GM23338 (cell line): Measurements from ENCODE around the gene TRIM44. TPM values are rescaled to one million over a fixed set of nuclear protein-coding genes. Genes with fewer than 3 reads are reported as not detected.

Experiments
- ATAC-seq: fragments of 200-7000 bp; cut with Tn5 transposase; 3 replicates; pipeline ENCODE4 v1.9.1; 2020
- DNase-seq: peaks from one replicate; pipeline ENCODE4 v3.0.0-alpha.2; 2015; ENCODE audit warnings: low spot score
- H2AFZ ChIP-seq: fragments of 200-600 bp; sonication (generic); 2 replicates; pipeline ENCODE4 v1.8.0; 2016; ENCODE audit warnings: antibody characterized with exemption, mild to moderate bottlenecking, moderate library complexity
- H3F3A ChIP-seq: fragments of 200-600 bp; sonication (generic); replicated peaks from 2 replicates; pipeline ENCODE4 v1.8.0; 2017; ENCODE audit warnings: antibody characterized with exemption, mixed run types, low read depth
- H3K27ac ChIP-seq: fragments of 200-600 bp; sonication (generic); 2 replicates; pipeline ENCODE4 v1.6.1; 2016; ENCODE audit warnings: low read depth
- H3K27me3 ChIP-seq: fragments of 200-600 bp; sonication (generic); 2 replicates; pipeline ENCODE4 v1.8.0; 2016; ENCODE audit warnings: mild to moderate bottlenecking, mixed run types, moderate library complexity; ENCODE audit not compliant: insufficient read depth
- H3K36me3 ChIP-seq: fragments of 200-600 bp; sonication (generic); 2 replicates; pipeline ENCODE4 v1.8.0; 2016; ENCODE audit warnings: mild to moderate bottlenecking; ENCODE audit not compliant: insufficient read depth
- H3K4me1 ChIP-seq: fragments of 200-600 bp; sonication (generic); 2 replicates; pipeline ENCODE4 v1.8.0; 2016; ENCODE audit warnings: mild to moderate bottlenecking, moderate library complexity; ENCODE audit not compliant: insufficient read depth
- H3K4me2 ChIP-seq: fragments of 200-600 bp; sonication (generic); 2 replicates; pipeline ENCODE4 v1.7.1; 2017; ENCODE audit warnings: mixed run types
- H3K4me3 ChIP-seq: fragments of 200-600 bp; sonication (generic); 2 replicates; pipeline ENCODE4 v1.6.1; 2016; ENCODE audit warnings: mixed run types
- H3K79me2 ChIP-seq: fragments of 200-600 bp; sonication (generic); replicated peaks from 2 replicates; pipeline ENCODE4 v1.8.0; 2017; ENCODE audit warnings: mild to moderate bottlenecking; ENCODE audit not compliant: insufficient read depth
- H3K9me2 ChIP-seq: fragments of 200-600 bp; sonication (generic); 2 replicates; pipeline ENCODE4 v1.8.0; 2017; ENCODE audit not compliant: insufficient read depth
- H4K20me1 ChIP-seq: fragments of 200-600 bp; sonication (generic); replicated peaks from 2 replicates; pipeline ENCODE4 v1.8.0; 2017; ENCODE audit warnings: mild to moderate bottlenecking; ENCODE audit not compliant: insufficient read depth
- H3K27ac Mint-ChIP-seq: 2 replicates; pipeline ENCODE4 v1.8.0; 2020; ENCODE audit warnings: inconsistent platforms, mild to moderate bottlenecking, moderate library complexity, mixed read lengths
- H3K27me3 Mint-ChIP-seq: 3 replicates; pipeline ENCODE4 v1.8.0; 2022; ENCODE audit warnings: low read depth, mild to moderate bottlenecking, moderate library complexity, mixed read lengths, inconsistent platforms; ENCODE audit not compliant: insufficient read depth, poor library complexity
- H3K36me3 Mint-ChIP-seq: 3 replicates; pipeline ENCODE4 v1.8.0; 2021; ENCODE audit warnings: low read depth, mild to moderate bottlenecking, inconsistent platforms, moderate library complexity, mixed read lengths
- H3K4me1 Mint-ChIP-seq: 3 replicates; pipeline ENCODE4 v1.8.0; 2020; ENCODE audit warnings: mild to moderate bottlenecking, inconsistent platforms, mixed read lengths
- H3K4me3 Mint-ChIP-seq: 3 replicates; pipeline ENCODE4 v1.8.0; 2021; ENCODE audit warnings: moderate library complexity, mild to moderate bottlenecking, inconsistent platforms, mixed read lengths
- H3K9me3 Mint-ChIP-seq: 3 replicates; pipeline ENCODE4 v1.8.0; 2020; ENCODE audit warnings: moderate library complexity, mild to moderate bottlenecking, inconsistent platforms, mixed read lengths
- CREB1 ChIP-seq: fragments of 250-450 bp; sonication (Bioruptor Pico); IDR thresholded peaks from 2 replicates; pipeline ENCODE4 v1.5.0; 2020; ENCODE audit warnings: low read depth, mild to moderate bottlenecking, moderate library complexity
- EZH2 ChIP-seq: fragments of 200-600 bp; sonication (generic); IDR thresholded peaks from one replicate; pipeline ENCODE4 v1.8.0; 2017; ENCODE audit warnings: antibody characterized with exemption, mild to moderate bottlenecking, low read depth; ENCODE audit not compliant: unreplicated experiment
- EZH2phosphoT487 ChIP-seq: fragments of 200-600 bp; sonication (generic); IDR thresholded peaks from one replicate; pipeline ENCODE4 v1.8.1; 2018; ENCODE audit warnings: antibody characterized with exemption; ENCODE audit not compliant: unreplicated experiment
- JUNB ChIP-seq: IDR thresholded peaks from one replicate; pipeline ENCODE4 v1.6.1; 2016; ENCODE audit warnings: antibody characterized with exemption; ENCODE audit not compliant: unreplicated experiment
- NANOG ChIP-seq: IDR thresholded peaks from 2 replicates; pipeline ENCODE4 v1.6.1; 2016; ENCODE audit warnings: antibody characterized with exemption, borderline replicate concordance
- POLR2AphosphoS5 ChIP-seq: IDR thresholded peaks from 2 replicates; pipeline ENCODE4 v1.6.1; 2016; ENCODE audit warnings: antibody characterized with exemption, low read depth
- STAT1 ChIP-seq: IDR thresholded peaks from one replicate; pipeline ENCODE4 v1.6.1; 2016; ENCODE audit warnings: antibody characterized with exemption; ENCODE audit not compliant: unreplicated experiment
- ZNF114 ChIP-seq: fragments of 250-450 bp; sonication (Bioruptor Pico); IDR thresholded peaks from 2 replicates; pipeline ENCODE4 v1.5.0; 2020; ENCODE audit warnings: mild to moderate bottlenecking, moderate library complexity
- ZNF331 ChIP-seq: fragments of 250-450 bp; sonication (Bioruptor Pico); IDR thresholded peaks from 2 replicates; pipeline ENCODE4 v1.5.0; 2020; ENCODE audit warnings: low read depth, mild to moderate bottlenecking, moderate library complexity
- polyA plus RNA-seq: library from polyadenylated mRNA; unstranded; fragments of >200 nt; fragmentation: Nextera tagmentation; extraction: Ambion mirVana; gene quantifications from 2 replicates; pipeline ENCODE4 v1.2.1, GENCODE V29; 2016
- total RNA-seq: library from RNA; depleted of rRNA; stranded (reverse); fragments of >200 nt; shearing (Covaris generic); gene quantifications from 2 replicates; pipeline ENCODE4 v1.2.3, GENCODE V29; 2014
- TF ChIP-seq, protein P1 (sequence below): fragments of 250-450 bp; sonication (Bioruptor Pico); IDR thresholded peaks from 2 replicates; pipeline ENCODE4 v1.5.0; 2020; ENCODE audit warnings: mild to moderate bottlenecking, moderate library complexity
- TF ChIP-seq, protein P2 (sequence below), 2 experiments: fragments of 200-600 bp in 1 of 2; sonication (generic) in 1 of 2; conservative IDR thresholded peaks; 2 replicates each; pipeline versions ENCODE4 v1.5.1 to v1.6.1; 2016 to 2017; ENCODE audit warnings: antibody characterized with exemption in 2 of 2, low read depth in 2 of 2, mild to moderate bottlenecking in 2 of 2, moderate library complexity in 1 of 2
- TF ChIP-seq, protein P3 (sequence below): IDR thresholded peaks from one replicate; pipeline ENCODE4 v1.6.1; 2018; ENCODE audit warnings: antibody characterized with exemption; ENCODE audit not compliant: unreplicated experiment
- TF ChIP-seq, protein P4 (sequence below): IDR thresholded peaks from 2 replicates; pipeline ENCODE4 v1.6.1; 2016; ENCODE audit warnings: antibody characterized with exemption

Gene TRIM44
- total and polyA plus RNA-seq, 2 experiments from 2014 or later, result 10.3 to 10.4 TPM

DNA sequence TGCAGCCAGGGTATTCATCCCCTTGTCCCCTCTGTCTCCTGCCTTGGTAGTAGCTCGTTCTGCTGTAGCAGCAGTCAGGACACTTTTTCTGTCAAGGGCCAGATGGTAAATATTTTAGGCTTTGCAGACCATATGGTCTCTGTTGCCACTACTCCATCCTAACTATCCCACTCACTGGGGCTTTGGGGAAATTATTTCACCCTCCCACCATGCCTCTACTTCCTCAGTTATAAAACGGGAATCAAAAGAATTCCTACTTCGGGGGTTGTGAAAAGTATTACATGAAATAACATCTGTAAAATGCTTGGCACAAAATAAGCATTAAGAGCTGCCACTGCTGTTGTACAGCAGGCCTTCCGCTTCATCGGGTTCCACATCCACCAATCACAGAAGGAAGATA, 191.4 kb downstream of the TRIM44 start:
- Histone ChIP-seq H3K4me3 (no peak overlapping the region), H3K4me2 (no peak overlapping the region), H3K36me3 (no peaks in the 10 kb centered on the region), H3F3A (no peaks in the 10 kb centered on the region), H3K9me2 (peaks cover 5% of the 10 kb centered on the region), H3K27ac (no peak overlapping the region), H4K20me1 (no peaks in the 10 kb centered on the region), H3K27me3 (no peaks in the 10 kb centered on the region), H3K4me1 (0 out of 2 replicates have a peak, but pooled peaks cover 3% of the 10 kb centered on the region), H2AFZ (no peak overlapping the region), H3K79me2 (no peaks in the 10 kb centered on the region)
- Mint-ChIP-seq H3K9me3 (no peaks in the 10 kb centered on the region), H3K36me3 (no peaks in the 10 kb centered on the region), H3K27me3 (peaks cover 2% of the 10 kb centered on the region), H3K27ac (no peak overlapping the region), H3K4me1 (peaks cover 3% of the 10 kb centered on the region; the same call in 2 of the 3 replicates), H3K4me3 (no peak overlapping the region)
- ATAC-seq, result no peak
- no peak for DNase-seq
- TF ChIP-seq, protein P1, sequence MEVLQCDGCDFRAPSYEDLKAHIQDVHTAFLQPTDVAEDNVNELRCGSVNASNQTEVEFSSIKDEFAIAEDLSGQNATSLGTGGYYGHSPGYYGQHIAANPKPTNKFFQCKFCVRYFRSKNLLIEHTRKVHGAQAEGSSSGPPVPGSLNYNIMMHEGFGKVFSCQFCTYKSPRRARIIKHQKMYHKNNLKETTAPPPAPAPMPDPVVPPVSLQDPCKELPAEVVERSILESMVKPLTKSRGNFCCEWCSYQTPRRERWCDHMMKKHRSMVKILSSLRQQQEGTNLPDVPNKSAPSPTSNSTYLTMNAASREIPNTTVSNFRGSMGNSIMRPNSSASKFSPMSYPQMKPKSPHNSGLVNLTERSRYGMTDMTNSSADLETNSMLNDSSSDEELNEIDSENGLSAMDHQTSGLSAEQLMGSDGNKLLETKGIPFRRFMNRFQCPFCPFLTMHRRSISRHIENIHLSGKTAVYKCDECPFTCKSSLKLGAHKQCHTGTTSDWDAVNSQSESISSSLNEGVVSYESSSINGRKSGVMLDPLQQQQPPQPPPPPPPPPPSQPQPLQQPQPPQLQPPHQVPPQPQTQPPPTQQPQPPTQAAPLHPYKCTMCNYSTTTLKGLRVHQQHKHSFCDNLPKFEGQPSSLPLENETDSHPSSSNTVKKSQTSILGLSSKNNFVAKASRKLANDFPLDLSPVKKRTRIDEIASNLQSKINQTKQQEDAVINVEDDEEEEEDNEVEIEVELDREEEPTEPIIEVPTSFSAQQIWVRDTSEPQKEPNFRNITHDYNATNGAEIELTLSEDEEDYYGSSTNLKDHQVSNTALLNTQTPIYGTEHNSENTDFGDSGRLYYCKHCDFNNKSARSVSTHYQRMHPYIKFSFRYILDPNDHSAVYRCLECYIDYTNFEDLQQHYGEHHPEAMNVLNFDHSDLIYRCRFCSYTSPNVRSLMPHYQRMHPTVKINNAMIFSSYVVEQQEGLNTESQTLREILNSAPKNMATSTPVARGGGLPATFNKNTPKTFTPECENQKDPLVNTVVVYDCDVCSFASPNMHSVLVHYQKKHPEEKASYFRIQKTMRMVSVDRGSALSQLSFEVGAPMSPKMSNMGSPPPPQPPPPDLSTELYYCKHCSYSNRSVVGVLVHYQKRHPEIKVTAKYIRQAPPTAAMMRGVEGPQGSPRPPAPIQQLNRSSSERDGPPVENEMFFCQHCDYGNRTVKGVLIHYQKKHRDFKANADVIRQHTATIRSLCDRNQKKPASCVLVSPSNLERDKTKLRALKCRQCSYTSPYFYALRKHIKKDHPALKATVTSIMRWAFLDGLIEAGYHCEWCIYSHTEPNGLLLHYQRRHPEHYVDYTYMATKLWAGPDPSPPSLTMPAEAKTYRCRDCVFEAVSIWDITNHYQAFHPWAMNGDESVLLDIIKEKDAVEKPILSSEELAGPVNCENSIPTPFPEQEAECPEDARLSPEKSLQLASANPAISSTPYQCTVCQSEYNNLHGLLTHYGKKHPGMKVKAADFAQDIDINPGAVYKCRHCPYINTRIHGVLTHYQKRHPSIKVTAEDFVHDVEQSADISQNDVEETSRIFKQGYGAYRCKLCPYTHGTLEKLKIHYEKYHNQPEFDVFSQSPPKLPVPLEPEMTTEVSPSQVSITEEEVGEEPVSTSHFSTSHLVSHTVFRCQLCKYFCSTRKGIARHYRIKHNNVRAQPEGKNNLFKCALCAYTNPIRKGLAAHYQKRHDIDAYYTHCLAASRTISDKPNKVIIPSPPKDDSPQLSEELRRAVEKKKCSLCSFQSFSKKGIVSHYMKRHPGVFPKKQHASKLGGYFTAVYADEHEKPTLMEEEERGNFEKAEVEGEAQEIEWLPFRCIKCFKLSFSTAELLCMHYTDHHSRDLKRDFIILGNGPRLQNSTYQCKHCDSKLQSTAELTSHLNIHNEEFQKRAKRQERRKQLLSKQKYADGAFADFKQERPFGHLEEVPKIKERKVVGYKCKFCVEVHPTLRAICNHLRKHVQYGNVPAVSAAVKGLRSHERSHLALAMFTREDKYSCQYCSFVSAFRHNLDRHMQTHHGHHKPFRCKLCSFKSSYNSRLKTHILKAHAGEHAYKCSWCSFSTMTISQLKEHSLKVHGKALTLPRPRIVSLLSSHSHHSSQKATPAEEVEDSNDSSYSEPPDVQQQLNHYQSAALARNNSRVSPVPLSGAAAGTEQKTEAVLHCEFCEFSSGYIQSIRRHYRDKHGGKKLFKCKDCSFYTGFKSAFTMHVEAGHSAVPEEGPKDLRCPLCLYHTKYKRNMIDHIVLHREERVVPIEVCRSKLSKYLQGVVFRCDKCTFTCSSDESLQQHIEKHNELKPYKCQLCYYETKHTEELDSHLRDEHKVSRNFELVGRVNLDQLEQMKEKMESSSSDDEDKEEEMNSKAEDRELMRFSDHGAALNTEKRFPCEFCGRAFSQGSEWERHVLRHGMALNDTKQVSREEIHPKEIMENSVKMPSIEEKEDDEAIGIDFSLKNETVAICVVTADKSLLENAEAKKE, result no peak
- no peak for TF ChIP-seq JUNB
- TF ChIP-seq, protein P2, sequence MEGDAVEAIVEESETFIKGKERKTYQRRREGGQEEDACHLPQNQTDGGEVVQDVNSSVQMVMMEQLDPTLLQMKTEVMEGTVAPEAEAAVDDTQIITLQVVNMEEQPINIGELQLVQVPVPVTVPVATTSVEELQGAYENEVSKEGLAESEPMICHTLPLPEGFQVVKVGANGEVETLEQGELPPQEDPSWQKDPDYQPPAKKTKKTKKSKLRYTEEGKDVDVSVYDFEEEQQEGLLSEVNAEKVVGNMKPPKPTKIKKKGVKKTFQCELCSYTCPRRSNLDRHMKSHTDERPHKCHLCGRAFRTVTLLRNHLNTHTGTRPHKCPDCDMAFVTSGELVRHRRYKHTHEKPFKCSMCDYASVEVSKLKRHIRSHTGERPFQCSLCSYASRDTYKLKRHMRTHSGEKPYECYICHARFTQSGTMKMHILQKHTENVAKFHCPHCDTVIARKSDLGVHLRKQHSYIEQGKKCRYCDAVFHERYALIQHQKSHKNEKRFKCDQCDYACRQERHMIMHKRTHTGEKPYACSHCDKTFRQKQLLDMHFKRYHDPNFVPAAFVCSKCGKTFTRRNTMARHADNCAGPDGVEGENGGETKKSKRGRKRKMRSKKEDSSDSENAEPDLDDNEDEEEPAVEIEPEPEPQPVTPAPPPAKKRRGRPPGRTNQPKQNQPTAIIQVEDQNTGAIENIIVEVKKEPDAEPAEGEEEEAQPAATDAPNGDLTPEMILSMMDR (conservative IDR thresholded peaks at IDR 0.05; ENCODE audit: low read depth in 2 of 2), result no peak
- TF ChIP-seq EZH2, result no peak
- no peak for TF ChIP-seq CREB1 (CRISPR knock-in tag)
- TF ChIP-seq, protein P3, sequence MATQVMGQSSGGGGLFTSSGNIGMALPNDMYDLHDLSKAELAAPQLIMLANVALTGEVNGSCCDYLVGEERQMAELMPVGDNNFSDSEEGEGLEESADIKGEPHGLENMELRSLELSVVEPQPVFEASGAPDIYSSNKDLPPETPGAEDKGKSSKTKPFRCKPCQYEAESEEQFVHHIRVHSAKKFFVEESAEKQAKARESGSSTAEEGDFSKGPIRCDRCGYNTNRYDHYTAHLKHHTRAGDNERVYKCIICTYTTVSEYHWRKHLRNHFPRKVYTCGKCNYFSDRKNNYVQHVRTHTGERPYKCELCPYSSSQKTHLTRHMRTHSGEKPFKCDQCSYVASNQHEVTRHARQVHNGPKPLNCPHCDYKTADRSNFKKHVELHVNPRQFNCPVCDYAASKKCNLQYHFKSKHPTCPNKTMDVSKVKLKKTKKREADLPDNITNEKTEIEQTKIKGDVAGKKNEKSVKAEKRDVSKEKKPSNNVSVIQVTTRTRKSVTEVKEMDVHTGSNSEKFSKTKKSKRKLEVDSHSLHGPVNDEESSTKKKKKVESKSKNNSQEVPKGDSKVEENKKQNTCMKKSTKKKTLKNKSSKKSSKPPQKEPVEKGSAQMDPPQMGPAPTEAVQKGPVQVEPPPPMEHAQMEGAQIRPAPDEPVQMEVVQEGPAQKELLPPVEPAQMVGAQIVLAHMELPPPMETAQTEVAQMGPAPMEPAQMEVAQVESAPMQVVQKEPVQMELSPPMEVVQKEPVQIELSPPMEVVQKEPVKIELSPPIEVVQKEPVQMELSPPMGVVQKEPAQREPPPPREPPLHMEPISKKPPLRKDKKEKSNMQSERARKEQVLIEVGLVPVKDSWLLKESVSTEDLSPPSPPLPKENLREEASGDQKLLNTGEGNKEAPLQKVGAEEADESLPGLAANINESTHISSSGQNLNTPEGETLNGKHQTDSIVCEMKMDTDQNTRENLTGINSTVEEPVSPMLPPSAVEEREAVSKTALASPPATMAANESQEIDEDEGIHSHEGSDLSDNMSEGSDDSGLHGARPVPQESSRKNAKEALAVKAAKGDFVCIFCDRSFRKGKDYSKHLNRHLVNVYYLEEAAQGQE, result no peak
- TF ChIP-seq, protein P4, sequence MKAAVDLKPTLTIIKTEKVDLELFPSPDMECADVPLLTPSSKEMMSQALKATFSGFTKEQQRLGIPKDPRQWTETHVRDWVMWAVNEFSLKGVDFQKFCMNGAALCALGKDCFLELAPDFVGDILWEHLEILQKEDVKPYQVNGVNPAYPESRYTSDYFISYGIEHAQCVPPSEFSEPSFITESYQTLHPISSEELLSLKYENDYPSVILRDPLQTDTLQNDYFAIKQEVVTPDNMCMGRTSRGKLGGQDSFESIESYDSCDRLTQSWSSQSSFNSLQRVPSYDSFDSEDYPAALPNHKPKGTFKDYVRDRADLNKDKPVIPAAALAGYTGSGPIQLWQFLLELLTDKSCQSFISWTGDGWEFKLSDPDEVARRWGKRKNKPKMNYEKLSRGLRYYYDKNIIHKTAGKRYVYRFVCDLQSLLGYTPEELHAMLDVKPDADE, result no peak
- TF ChIP-seq STAT1, result no peak
- no peak for TF ChIP-seq NANOG
- no peak for TF ChIP-seq ZNF331 (CRISPR knock-in tag)
- TF ChIP-seq EZH2phosphoT487, result no peak
- TF ChIP-seq ZNF114 (CRISPR knock-in tag), result no peak
- TF ChIP-seq POLR2AphosphoS5, result no peak
